ENCODE measurements around the gene HIP1. TPM values are rescaled to one million over a fixed set of nuclear protein-coding genes. Genes with fewer than 3 reads are reported as not detected.
A peak's percentile ranks its signal among the peaks of the same experiment; 100 is the strongest.

HIP1 gene
- total and polyA plus RNA-seq, 2 of the 13 experiments (the other 11 are each of a cell fraction or from before 2014, with no cell fraction given), result 4.5 to 6.2 TPM

DNA sequence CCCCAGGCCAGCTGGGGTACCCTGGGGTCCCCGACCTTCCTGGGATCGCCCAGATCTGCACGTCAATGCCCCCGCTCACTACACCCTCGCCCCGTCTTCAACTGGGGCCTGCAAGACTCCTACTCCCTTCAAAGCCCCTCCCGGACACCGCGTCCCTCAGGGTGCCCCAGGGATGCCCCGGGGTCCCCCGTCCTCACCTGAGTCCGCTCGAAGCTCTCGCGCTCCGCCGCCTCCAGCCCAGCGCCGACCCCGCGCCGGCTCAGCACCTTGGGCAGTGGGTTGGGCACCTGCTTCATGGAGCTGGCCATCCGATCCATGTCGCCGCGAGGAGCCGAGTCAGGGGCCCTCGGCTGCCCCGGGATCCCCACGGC, at the start of gene HIP1 (continued):
- TF ChIP-seq, protein P1, sequence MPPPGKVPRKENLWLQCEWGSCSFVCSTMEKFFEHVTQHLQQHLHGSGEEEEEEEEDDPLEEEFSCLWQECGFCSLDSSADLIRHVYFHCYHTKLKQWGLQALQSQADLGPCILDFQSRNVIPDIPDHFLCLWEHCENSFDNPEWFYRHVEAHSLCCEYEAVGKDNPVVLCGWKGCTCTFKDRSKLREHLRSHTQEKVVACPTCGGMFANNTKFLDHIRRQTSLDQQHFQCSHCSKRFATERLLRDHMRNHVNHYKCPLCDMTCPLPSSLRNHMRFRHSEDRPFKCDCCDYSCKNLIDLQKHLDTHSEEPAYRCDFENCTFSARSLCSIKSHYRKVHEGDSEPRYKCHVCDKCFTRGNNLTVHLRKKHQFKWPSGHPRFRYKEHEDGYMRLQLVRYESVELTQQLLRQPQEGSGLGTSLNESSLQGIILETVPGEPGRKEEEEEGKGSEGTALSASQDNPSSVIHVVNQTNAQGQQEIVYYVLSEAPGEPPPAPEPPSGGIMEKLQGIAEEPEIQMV (CRISPR knock-in tag; IDR thresholded peaks at IDR 0.05; ENCODE audit: low read depth), result peak; percentile 98
- TF ChIP-seq XRCC5 (optimal IDR thresholded peaks at IDR 0.05; ENCODE audit: low read length), result no peak
- TF ChIP-seq YEATS4 (CRISPR knock-in tag; IDR thresholded peaks at IDR 0.05; ENCODE audit: borderline replicate concordance), result peak; percentile 35; the same call in 1 of the 2 replicates
- no peak for TF ChIP-seq NFAT5 (CRISPR knock-in tag; IDR thresholded peaks at IDR 0.05)
- TF ChIP-seq ATM (IDR thresholded peaks at IDR 0.05; ENCODE audit: borderline replicate concordance), result no peak
- no peak for TF ChIP-seq SMAD1 (CRISPR knock-in tag; IDR thresholded peaks at IDR 0.05; ENCODE audit: borderline replicate concordance, low read depth)
- TF ChIP-seq ZKSCAN5 (CRISPR knock-in tag; IDR thresholded peaks at IDR 0.05), result no peak
- no peak for TF ChIP-seq TCF7 (IDR thresholded peaks at IDR 0.05; ENCODE audit: low read depth)
- TF ChIP-seq KLF12 (CRISPR knock-in tag; IDR thresholded peaks at IDR 0.05; ENCODE audit: borderline replicate concordance), result no peak
- TF ChIP-seq, protein P2, sequence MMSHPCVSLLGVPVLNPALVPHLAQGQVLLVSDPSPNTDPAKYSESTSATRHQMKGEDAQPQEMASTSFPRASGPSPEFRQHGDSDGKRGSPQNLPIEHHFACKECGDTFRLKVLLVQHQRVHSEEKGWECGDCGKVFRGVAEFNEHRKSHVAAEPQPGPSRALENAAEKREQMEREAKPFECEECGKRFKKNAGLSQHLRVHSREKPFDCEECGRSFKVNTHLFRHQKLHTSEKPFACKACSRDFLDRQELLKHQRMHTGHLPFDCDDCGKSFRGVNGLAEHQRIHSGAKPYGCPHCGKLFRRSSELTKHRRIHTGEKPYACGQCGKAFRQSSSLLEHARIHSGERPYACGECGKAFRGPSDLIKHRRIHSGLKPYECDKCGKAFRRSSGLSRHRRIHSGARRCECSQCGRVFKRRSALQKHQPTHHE (CRISPR knock-in tag; IDR thresholded peaks at IDR 0.05; ENCODE audit: borderline replicate concordance), result no peak; the same call in 1 of the 2 replicates
- no peak for TF ChIP-seq FOSL1 (CRISPR knock-in tag; IDR thresholded peaks at IDR 0.05; ENCODE audit: borderline replicate concordance)
- TF ChIP-seq ATF1 (CRISPR knock-in tag; IDR thresholded peaks at IDR 0.05), result no peak
- no peak for TF ChIP-seq HOMEZ (CRISPR knock-in tag; IDR thresholded peaks at IDR 0.05; ENCODE audit: low read depth)
- no peak for TF ChIP-seq RBAK (CRISPR knock-in tag; IDR thresholded peaks at IDR 0.05)
- no peak for TF ChIP-seq GABPA (IDR thresholded peaks at IDR 0.05; ENCODE audit: low read depth, low read length)
- no peak for TF ChIP-seq GABPA (CRISPR knock-in tag; IDR thresholded peaks at IDR 0.05; ENCODE audit: low read depth)
- peak; percentile 59; the same call in 1 of the 2 replicates for TF ChIP-seq CBFB (CRISPR knock-in tag; IDR thresholded peaks at IDR 0.05)
- no peak for TF ChIP-seq MTF2 (CRISPR knock-in tag; IDR thresholded peaks at IDR 0.05; ENCODE audit: borderline replicate concordance)
- TF ChIP-seq NFE2L2 (IDR thresholded peaks at IDR 0.05; ENCODE audit: low read length), result no peak
- no peak for TF ChIP-seq ZSCAN9 (CRISPR knock-in tag; IDR thresholded peaks at IDR 0.05; ENCODE audit: borderline replicate concordance)
- peak; percentile 31; the same call in 1 of the 2 replicates for TF ChIP-seq FOSL2 (CRISPR knock-in tag; IDR thresholded peaks at IDR 0.05)

All from HepG2 (cell line).